ENCODE results near the gene SLC25A29. TPM values are rescaled to one million over a fixed set of nuclear protein-coding genes. Genes with fewer than 3 reads are reported as not detected.
"Not testable (repeated sequence)": the region's sequence is repeated elsewhere in the genome, so short reads cannot be mapped to it uniquely, and the experiment has no call there.

The SLC25A29 gene
- total RNA-seq, 1 donor from 2014 or later: 123 TPM

- no peak for TF ChIP-seq CTCF (conservative IDR thresholded peaks at IDR 0.05)
- peaks cover 31% of the 10 kb centered on the region for H3K4me1 Mint-ChIP-seq
- no peaks in the 10 kb centered on the region for H3K9me3 Mint-ChIP-seq
- peak overlapping the region; percentile 80 for H3K4me3 Mint-ChIP-seq
- peaks cover 4% of the 10 kb centered on the region for H3K36me3 Mint-ChIP-seq (ENCODE audit: low read depth)
- peak overlapping the region; percentile 91 for H3K27ac Mint-ChIP-seq (ENCODE audit: unreplicated experiment)
- no peak for DNase-seq (ENCODE audit: low read depth, low spot score)
- peaks cover 12% of the 10 kb centered on the region for H3K27me3 Mint-ChIP-seq (ENCODE audit: low read depth)
Measured at GRCh38 chr14:100283984-100284881, 22.0 kb downstream of the SLC25A29 start.

GRCh38 chr14:100283436-100283835, 22.8 kb downstream of the SLC25A29 start:
- Mint-ChIP-seq H3K4me3 (peak overlapping the region; percentile 62), H3K4me1 (peaks cover 31% of the 10 kb centered on the region)
- H3K36me3 Mint-ChIP-seq (ENCODE audit: low read depth); H3K9me3 Mint-ChIP-seq; H3K27me3 Mint-ChIP-seq (ENCODE audit: low read depth); H3K27ac Mint-ChIP-seq (ENCODE audit: unreplicated experiment); DNase-seq (ENCODE audit: low read depth, low spot score): not testable (repeated sequence)

GRCh38 chr14:100282766-100283419, 23.4 kb downstream of the SLC25A29 start:
- no peak for TF ChIP-seq CTCF (conservative IDR thresholded peaks at IDR 0.05)
- H3K27ac Mint-ChIP-seq (ENCODE audit: unreplicated experiment): no peak overlapping the region

GRCh38 chr14:100282083-100282350, 24.2 kb downstream of the SLC25A29 start:
- H3K4me3 Mint-ChIP-seq: peak overlapping the region; percentile 22
- no peaks in the 10 kb centered on the region for H3K9me3 Mint-ChIP-seq
- TF ChIP-seq CTCF (conservative IDR thresholded peaks at IDR 0.05): no peak
- H3K27ac Mint-ChIP-seq (ENCODE audit: unreplicated experiment): peak overlapping the region; percentile 75
- no peak for DNase-seq (ENCODE audit: low read depth, low spot score)
- H3K27me3 Mint-ChIP-seq (ENCODE audit: low read depth): peaks cover 7% of the 10 kb centered on the region
- H3K4me1 Mint-ChIP-seq: peaks cover 25% of the 10 kb centered on the region
- peaks cover 3% of the 10 kb centered on the region for H3K36me3 Mint-ChIP-seq (ENCODE audit: low read depth)

More at GRCh38 chr14:100282766-100283419, 23.4 kb downstream of the SLC25A29 start:
- Mint-ChIP-seq H3K36me3 (ENCODE audit: low read depth) (no peaks in the 10 kb centered on the region), H3K27me3 (ENCODE audit: low read depth) (peaks cover 9% of the 10 kb centered on the region), H3K4me3 (peak overlapping the region; percentile 62), H3K9me3 (no peaks in the 10 kb centered on the region), H3K4me1 (peaks cover 32% of the 10 kb centered on the region)
- DNase-seq (ENCODE audit: low read depth, low spot score): no peak

- H3K36me3 Mint-ChIP-seq (ENCODE audit: low read depth): peaks cover 3% of the 10 kb centered on the region
- H3K9me3 Mint-ChIP-seq: no peaks in the 10 kb centered on the region
- peak overlapping the region; percentile 75 for H3K27ac Mint-ChIP-seq (ENCODE audit: unreplicated experiment)
- H3K27me3 Mint-ChIP-seq (ENCODE audit: low read depth): peaks cover 7% of the 10 kb centered on the region
- H3K4me3 Mint-ChIP-seq: peak overlapping the region; percentile 22
- TF ChIP-seq CTCF (conservative IDR thresholded peaks at IDR 0.05): no peak
- DNase-seq (ENCODE audit: low read depth, low spot score): no peak
- H3K4me1 Mint-ChIP-seq: peaks cover 22% of the 10 kb centered on the region
Measured at GRCh38 chr14:100281286-100282082, 24.8 kb downstream of the SLC25A29 start.
